Ramos (cell line): Measurements from ENCODE around the gene SOX5.
"Not testable (repeated sequence)": the region's sequence is repeated elsewhere in the genome, so short reads cannot be mapped to it uniquely, and the experiment has no call there.

ENCODE experiments used
- in situ Hi-C: fragments of 300-500 bp; cut with MboI; formaldehyde crosslinking; loops from one replicate; pipeline ENCODE4 v1.14.3; 2022; ENCODE audit warnings: low sequenced_read_pairs; ENCODE audit not compliant: unreplicated experiment

The SOX5 gene

GRCh38 chr12:23911574-23911973 is 37.9 kb downstream of the SOX5 start:
- in situ Hi-C loops: no loop called here

GRCh38 chr12:23909551-23909950 is 39.9 kb downstream of the SOX5 start:
- in situ Hi-C loops: no loop called here

- in situ Hi-C loops: no loop called here
Measured at GRCh38 chr12:23906329-23906728, 43.1 kb downstream of the SOX5 start.

- in situ Hi-C loops: no loop called here
Measured at GRCh38 chr12:23899434-23899833, 50.0 kb downstream of the SOX5 start.

GRCh38 chr12:23898121-23898520 is 51.3 kb downstream of the SOX5 start:
- in situ Hi-C loops: no loop called here

GRCh38 chr12:23895792-23896218 is 53.7 kb downstream of the SOX5 start:
- in situ Hi-C loops: no loop called here

GRCh38 chr12:23893611-23894010 is 55.9 kb downstream of the SOX5 start:
- in situ Hi-C loops: no loop called here

GRCh38 chr12:23891115-23891514 is 58.4 kb downstream of the SOX5 start:
- in situ Hi-C loops: no loop called here

- in situ Hi-C loops: no loop called here
Measured at GRCh38 chr12:23889069-23889440, 60.4 kb downstream of the SOX5 start.

- in situ Hi-C loops: no loop called here
Measured at GRCh38 chr12:23888396-23889068, 60.9 kb downstream of the SOX5 start.

GRCh38 chr12:23887055-23887835 is 62.2 kb downstream of the SOX5 start:
- in situ Hi-C loops: no loop called here

- in situ Hi-C loops: no loop called here
Measured at GRCh38 chr12:23885394-23885793, 64.1 kb downstream of the SOX5 start.

- in situ Hi-C loops: no loop called here
Measured at GRCh38 chr12:23884909-23885308, 64.6 kb downstream of the SOX5 start.

GRCh38 chr12:23880988-23881387 is 68.5 kb downstream of the SOX5 start:
- in situ Hi-C loops: no loop called here

GRCh38 chr12:23876618-23877017 is 72.9 kb downstream of the SOX5 start:
- in situ Hi-C loops: not testable (repeated sequence)

- in situ Hi-C loops: no loop called here
Measured at GRCh38 chr12:23867794-23868193, 81.7 kb downstream of the SOX5 start.

- in situ Hi-C loops: no loop called here
Measured at GRCh38 chr12:23862701-23863100, 86.8 kb downstream of the SOX5 start.

- in situ Hi-C loops: no loop called here
Measured at GRCh38 chr12:23860019-23860418, 89.5 kb downstream of the SOX5 start.

GRCh38 chr12:23857178-23857577 is 92.3 kb downstream of the SOX5 start:
- in situ Hi-C loops: no loop called here

GRCh38 chr12:23855813-23856212 is 93.7 kb downstream of the SOX5 start:
- in situ Hi-C loops: no loop called here

- in situ Hi-C loops: no loop called here
Measured at GRCh38 chr12:23854598-23854997, 94.9 kb downstream of the SOX5 start.

GRCh38 chr12:23853640-23854039 is 95.8 kb downstream of the SOX5 start:
- in situ Hi-C loops: no loop called here
